Activated T-cell treated with anti-CD3 and anti-CD28 coated beads, Interleukin-2, amount 50 U/mL, for 24 hours (primary cell): ENCODE measurements around the gene CEP72.

Experiments
- DNase-seq: peaks from one replicate; pipeline ENCODE4 v3.0.0-alpha.2; 2020
- H3K27ac Mint-ChIP-seq: 2 replicates; pipeline ENCODE4 v1.8.0; 2020; ENCODE audit warnings: mild to moderate bottlenecking, mixed read lengths
- H3K27me3 Mint-ChIP-seq: 2 replicates; pipeline ENCODE4 v1.8.0; 2020; ENCODE audit warnings: mixed read lengths
- H3K36me3 Mint-ChIP-seq: 2 replicates; pipeline ENCODE4 v1.8.0; 2020; ENCODE audit warnings: low read depth, mixed read lengths
- H3K4me1 Mint-ChIP-seq: 2 replicates; pipeline ENCODE4 v1.8.0; 2020; ENCODE audit warnings: low read depth, mixed read lengths
- H3K4me3 Mint-ChIP-seq: 2 replicates; pipeline ENCODE4 v1.8.0; 2020; ENCODE audit warnings: mild to moderate bottlenecking, moderate library complexity, mixed read lengths
- H3K9me3 Mint-ChIP-seq: 2 replicates; pipeline ENCODE4 v1.8.0; 2020; ENCODE audit warnings: mixed read lengths

CEP72 gene

DNA sequence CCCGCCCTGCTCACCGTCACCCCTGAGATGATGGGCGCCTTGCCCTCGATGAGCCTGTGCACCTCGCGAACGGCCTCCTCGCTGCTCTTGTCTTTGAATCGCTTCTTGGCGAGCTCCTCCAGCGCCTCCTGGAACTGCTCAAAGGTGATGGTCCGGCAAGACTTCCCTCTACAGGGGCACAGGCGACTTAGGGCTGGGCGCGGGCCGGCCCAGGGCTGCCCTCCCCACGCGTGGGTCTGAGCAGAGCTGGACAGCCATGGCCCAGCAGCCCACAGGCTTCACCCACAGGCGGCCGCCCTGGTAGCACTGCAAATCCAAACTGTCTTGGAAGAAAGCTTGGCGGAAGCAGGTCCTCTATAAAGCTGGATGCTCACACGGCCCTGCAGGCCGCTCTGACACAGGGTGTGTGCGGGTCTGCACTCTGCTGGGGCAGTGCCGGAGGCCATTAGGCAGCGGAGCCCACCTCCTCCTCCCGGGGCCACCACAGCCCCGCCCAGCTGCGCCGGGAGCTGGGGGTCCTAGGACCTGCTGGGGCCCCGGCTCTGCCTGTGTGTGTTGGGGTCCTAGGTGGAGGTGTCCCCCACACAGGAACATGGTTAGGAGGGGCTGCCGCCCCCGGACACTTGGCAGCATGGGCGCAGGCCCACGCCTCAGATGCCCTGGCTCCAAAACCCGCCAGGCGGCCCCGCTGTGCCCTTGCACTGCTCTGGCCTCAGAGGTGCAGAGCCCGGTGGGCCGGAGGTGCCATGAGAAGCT is 54.0 kb downstream of the CEP72 start:
- H3K9me3 Mint-ChIP-seq, result no peaks in the 10 kb centered on the region
- no peak overlapping the region for H3K4me3 Mint-ChIP-seq
- H3K4me1 Mint-ChIP-seq, result no peaks in the 10 kb centered on the region
- DNase-seq, result peak; percentile 24
- H3K36me3 Mint-ChIP-seq, result peaks cover 36% of the 10 kb centered on the region
- H3K27ac Mint-ChIP-seq, result no peak overlapping the region
- no peaks in the 10 kb centered on the region for H3K27me3 Mint-ChIP-seq

DNA sequence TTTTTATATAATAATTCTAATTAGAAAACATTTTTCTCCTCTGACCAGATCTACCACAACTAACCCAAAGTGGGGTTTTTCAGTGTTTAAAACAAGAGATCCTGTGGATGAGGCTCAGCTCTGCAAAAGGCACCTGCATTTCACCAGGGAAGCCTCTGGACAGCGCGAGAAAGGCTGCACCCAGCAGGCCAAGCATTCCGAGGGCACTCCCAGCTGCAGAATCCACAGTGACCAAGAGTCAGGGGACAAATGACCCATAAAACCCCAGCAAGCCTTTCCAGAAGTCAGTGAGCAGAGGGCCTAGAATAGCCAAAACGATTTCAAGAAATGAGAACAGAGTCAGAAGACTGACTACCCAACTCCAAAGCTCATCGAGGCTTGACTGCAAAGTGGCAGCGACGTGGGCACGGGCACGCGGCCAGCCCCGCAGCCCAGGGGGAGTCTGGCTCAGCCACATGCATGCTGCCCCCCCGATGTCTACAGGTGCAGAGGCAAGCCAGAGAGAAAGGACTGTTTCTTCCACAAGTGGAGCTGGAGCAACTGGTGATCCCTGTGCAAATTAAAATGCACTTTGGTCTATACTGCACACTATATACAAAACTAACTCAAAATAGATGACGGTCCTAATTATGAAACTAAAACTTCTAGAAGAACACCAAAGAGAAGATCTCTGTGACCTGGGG is 54.8 kb downstream of the CEP72 start:
- no peak overlapping the region for H3K27ac Mint-ChIP-seq
- no peaks in the 10 kb centered on the region for H3K9me3 Mint-ChIP-seq
- peaks cover 30% of the 10 kb centered on the region for H3K36me3 Mint-ChIP-seq
- no peak overlapping the region for H3K4me3 Mint-ChIP-seq
- H3K4me1 Mint-ChIP-seq, result no peaks in the 10 kb centered on the region
- DNase-seq, result peak; percentile 7
- no peaks in the 10 kb centered on the region for H3K27me3 Mint-ChIP-seq

DNA sequence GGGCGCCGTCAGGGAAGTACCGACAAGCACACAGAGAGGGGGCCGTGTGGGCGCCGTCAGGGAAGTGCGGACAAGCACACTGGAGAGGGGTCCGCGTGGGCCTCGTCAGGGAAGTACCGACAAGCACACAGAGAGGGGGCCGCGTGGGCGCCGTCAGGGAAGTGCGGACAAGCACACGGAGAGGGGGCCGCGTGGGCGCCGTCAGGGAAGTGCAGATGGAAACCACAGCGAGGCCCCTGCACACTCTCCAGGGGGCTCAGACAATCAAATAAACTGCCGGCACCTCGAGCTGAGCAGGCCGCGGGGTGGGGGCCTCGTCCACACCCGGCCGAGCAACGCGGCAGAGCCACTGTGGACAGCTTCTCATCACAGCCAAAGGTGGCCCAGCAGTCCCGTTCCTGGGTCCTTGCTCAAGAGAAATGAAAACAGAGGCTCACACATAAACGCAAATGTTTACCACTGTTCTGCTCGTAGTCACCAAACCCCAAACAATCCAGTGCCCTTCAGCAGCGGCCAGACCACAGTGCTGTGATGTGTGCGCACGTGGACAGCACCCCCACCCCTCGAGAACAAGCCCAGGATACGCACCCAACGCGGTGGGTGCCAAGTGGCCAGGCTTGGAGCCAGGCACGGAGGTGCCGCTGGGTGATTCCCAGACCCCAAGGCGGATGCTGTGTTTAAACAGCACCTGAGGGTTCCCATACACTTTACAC is 56.3 kb downstream of the CEP72 start:
- DNase-seq, result no peak
- Mint-ChIP-seq H3K4me3 (no peak overlapping the region), H3K27me3 (peaks cover 5% of the 10 kb centered on the region), H3K27ac (no peak overlapping the region), H3K36me3 (peaks cover 25% of the 10 kb centered on the region), H3K9me3 (no peaks in the 10 kb centered on the region), H3K4me1 (peaks cover 12% of the 10 kb centered on the region)

DNA sequence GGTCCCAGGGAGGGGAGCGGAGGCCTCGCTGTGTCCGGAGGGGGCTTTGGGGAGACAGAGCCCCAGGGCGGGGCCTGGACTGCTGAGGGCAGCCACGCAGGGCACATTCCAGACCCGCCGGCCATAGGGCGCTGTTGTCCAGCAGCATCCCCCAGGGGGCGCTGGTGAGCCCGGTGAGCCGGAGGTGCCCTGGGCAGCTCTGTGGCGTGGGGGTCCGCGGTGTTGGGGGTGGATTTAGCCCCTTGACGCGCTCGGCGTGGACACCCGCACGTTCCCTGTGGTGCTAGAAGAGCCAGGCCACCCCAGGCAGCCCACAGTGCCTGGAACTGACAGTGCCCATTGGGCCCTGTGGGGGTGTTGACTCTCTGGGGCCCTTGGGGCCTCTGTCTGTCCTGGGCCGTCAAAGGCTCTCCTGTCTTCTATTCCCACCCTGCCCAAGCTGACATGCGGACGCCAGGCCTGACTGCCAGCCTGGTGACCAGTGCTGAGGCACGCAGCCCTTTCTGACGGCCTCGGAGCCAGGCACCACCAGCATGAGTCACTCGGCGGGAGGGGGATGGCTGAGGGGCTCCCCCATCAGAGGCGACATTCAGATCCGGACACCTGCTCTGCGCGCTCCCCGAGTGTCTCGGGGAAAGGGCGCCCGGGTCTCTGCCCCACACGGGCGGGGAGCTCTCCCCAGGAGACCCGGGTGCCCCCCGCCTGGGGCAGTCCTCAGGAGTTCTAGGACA is 57.1 kb downstream of the CEP72 start:
- Mint-ChIP-seq H3K27me3 (peaks cover 5% of the 10 kb centered on the region), H3K4me1 (peaks cover 16% of the 10 kb centered on the region), H3K27ac (no peak overlapping the region), H3K4me3 (no peak overlapping the region), H3K9me3 (no peaks in the 10 kb centered on the region), H3K36me3 (peaks cover 18% of the 10 kb centered on the region)
- peak; percentile 68 for DNase-seq

DNA sequence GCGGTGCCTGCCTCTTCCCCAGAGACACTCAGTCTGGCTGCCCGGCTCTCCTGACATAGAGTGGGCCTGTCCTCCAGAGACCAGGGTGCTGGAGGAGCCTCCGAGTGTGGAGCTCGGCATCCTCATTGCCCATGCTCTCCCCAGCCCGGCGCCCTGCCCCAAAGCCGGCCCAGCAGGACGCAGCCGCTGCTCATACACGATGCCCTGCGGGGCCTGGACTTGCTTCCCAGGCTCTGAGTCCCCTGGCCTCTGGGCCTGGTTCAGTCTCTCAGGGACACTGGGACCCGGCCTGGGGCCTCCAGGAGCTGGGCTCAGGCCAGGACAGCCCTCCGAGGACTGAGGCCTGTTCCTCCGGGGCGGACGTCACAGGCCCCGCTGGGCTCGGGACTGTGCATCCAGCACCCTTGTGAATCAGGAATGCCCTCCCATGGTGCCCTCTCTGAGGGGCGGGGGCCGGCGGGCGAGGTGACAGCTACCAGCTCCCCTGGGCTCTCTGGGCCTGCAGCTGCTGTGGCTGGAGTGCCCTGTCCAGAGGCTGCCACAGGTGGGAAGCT is 57.8 kb downstream of the CEP72 start:
- Mint-ChIP-seq H3K4me1 (peaks cover 16% of the 10 kb centered on the region), H3K36me3 (peaks cover 14% of the 10 kb centered on the region), H3K9me3 (no peaks in the 10 kb centered on the region), H3K27me3 (peaks cover 5% of the 10 kb centered on the region), H3K4me3 (no peak overlapping the region), H3K27ac (no peak overlapping the region)
- DNase-seq, result peak; percentile 32

DNA sequence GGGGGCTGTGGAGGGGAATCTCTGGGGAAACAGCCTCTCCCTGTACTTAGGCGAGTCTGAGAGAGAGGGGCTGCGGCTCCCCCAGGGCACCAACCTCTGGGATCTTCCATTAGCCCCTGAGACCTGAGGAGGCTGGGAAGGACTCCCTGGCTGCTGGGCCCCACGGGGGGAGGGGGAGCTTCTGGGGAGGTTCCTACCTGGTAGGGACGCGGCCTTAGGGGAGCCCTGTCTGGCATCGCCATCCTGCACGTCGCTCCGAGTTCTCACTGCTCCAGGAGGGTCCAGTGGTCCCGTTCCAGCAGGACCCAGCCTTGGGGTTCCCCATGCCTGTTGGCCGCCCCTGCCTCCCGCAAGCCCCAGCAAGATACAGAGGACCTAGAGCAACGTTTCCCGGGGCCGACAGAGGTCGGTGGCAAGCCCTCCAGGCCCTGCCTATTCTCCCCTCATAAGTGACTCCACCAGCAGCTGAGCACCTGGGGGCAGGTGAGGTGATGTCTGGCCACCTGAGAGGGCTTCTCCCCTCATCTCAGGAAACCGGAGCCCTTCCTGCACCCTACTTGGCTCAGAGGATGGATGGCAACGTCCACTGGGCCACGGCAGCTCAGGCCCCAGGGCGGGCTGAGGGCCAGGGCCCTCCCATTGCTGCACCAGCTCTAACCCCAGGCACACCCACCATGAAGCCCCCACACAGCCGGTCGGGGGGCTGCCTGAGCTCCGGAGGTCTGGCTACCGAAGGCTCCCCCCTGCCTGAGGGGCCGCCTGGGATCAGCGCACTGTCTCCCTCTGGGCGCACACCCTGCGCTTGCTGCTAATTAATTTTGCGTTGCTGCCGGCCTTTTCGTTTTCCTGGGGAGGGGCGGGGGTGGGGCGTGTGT is 58.5 kb downstream of the CEP72 start:
- Mint-ChIP-seq H3K4me1 (peaks cover 16% of the 10 kb centered on the region), H3K36me3 (peaks cover 12% of the 10 kb centered on the region), H3K27ac (no peak overlapping the region), H3K4me3 (no peak overlapping the region), H3K9me3 (no peaks in the 10 kb centered on the region), H3K27me3 (peaks cover 5% of the 10 kb centered on the region)
- DNase-seq, result peak; percentile 34

DNA sequence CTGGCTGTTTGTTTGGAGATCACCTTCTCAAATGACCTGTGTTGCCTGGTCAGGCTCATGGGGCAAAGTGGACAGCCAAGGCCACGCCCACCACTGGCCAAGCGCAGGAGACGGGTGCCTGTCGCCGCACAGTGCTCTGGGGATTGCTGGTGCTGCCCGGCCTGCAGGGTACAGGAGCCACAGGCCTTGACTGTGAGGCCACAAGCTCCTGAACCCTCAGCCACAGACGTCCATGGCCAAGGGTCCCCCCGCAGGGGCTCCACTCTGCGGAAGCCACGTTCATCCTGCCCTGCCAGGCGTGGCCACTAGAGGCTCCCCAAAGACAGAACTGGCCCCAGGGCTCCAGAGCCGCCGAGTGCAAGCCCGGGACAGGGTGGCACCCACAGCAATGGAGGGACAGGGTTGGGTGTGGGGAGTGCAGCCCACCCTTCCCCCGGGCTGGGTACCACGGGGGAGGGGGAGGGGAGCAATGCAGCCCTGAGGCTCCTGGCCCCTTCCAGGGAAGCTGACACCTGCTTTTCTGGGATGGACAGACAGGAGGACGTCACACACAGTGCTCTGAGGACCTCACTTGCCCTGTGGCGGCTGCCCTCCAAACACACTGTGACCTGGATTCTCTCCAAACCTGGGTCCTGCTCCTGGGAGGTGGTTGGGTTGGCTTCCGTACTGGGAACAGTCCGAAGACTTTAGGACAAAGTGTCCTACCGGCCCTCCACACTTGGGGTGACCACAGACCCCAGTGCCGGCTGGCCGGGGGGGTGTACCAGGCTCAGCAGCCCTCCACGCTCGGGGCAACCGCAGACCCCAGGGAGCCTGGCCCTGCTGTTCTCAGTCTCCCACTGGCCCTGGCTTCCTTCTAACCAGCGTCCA is 59.6 kb downstream of the CEP72 start:
- H3K36me3 Mint-ChIP-seq, result peaks cover 9% of the 10 kb centered on the region
- peaks cover 12% of the 10 kb centered on the region for H3K27me3 Mint-ChIP-seq
- H3K27ac Mint-ChIP-seq, result no peak overlapping the region
- H3K4me3 Mint-ChIP-seq, result no peak overlapping the region
- peak; percentile 81 for DNase-seq
- H3K4me1 Mint-ChIP-seq, result peaks cover 16% of the 10 kb centered on the region
- H3K9me3 Mint-ChIP-seq, result no peaks in the 10 kb centered on the region

DNA sequence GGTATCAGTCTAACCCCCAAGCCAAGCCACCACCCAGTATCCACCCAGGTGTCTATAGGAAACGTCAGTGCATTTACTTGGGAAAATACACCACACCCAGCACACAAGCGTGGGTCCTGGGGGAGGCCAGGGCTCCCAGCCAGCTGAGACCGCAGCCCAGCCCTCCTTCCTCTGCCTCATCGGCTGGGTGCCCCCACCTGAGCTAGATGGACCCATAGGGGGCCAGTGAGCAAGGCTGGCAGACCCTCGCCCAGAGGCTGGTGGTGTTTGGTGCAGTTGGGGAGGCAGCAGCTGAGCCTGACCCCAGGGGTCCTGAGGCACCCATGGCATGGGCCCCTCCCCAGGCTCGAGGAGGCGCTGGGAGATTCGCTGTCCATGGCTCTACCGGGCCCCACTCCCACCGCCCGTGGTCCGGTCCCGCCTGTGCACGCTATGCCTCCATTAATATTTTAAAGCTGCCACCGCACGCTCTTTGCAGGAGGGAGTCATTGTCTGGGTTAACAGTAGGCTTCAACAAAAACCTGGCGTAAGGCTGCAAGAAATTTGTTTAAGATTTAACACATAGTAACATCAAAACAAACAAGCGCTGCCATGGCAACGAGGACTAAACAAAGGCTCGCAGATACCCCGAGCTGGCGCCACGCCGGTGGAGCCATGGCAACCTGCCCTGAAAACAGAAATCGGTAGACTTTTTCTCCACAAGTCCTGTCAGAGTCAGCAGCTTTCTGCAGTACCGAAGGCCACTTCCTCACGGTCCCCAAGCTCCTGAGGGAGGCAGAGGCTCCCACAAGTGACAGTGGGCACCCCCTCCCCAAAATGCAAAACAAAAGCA is 60.4 kb downstream of the CEP72 start:
- peak overlapping the region; percentile 63 for H3K27ac Mint-ChIP-seq

DNA sequence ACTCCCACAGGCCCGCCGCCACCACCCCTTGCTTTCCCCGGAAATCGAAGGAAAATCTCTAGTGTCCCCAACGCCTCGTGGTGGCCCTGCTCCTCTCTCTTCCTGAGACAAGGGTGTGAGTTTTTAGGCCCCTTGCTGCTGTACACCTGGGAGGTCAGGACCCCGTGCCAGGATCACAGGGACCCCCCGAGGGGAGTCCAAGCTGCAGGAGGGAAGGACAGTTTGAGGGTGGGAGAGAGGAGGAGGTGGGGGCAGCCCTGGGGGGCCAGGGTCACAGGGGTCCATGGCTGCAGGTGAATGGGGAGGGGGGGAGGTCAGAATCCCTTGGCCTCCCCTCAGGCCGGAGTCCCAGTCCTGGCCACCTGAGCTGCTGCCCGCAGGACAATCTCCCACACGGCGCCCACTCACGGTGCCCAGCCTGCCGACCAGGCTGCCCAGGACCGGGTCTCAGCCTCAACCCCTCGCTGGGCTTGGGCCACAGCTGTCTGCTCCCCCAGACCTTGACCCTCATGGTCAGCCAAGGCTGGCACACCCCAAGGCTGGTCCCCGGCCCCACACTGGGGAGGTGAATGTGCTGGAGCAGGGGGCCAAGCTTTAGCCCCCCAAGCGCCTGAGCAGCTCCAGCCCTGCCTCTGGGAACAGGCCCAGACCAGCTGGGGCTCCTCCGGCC is 61.2 kb downstream of the CEP72 start:
- H3K4me3 Mint-ChIP-seq, result peak overlapping the region; percentile 51

More for the DNA sequence above, 60.4 kb downstream of the CEP72 start:
- Mint-ChIP-seq H3K27me3 (peaks cover 12% of the 10 kb centered on the region), H3K4me3 (peak overlapping the region; percentile 51), H3K36me3 (peaks cover under 1% of the 10 kb centered on the region), H3K9me3 (no peaks in the 10 kb centered on the region), H3K4me1 (peaks cover 16% of the 10 kb centered on the region)
- peak; percentile 50 for DNase-seq

DNA sequence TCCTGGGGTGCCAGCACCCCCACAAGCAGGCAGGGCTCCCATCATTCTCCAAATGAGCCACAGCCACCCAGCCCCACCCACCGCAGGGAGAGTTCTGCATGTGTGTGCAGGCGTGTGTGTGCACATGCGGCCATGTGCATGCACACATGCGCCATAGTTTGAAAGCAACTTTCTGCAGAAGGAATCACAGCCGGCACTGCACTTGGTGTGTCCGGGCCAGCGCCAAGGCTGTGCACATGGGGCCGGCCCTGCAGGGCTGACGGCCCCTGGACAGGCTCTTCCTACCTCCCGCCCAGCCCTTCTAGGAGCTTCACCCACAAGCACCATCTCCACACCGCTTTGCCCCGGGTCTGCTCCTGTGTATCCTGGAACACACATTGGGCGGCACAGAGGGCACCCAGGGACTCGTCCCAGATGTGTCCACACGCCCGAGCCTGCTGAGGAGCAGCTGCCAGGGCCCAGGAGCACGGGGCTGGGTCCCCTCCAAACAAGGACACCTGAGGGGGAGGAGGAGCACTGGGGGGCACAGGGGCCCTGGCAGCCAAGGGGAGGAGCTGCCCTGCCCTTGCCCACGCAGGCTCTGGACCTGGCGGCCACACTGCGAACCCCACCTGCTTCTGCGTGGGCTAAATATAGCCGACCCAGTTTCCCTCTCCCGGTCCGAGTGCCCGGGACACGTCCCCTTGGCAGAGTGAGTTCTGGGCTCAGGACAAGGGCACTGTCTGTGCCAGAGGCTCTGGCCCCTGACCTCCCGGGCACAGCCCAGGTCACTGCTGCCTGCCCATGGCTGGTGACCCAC is 61.9 kb downstream of the CEP72 start:
- Mint-ChIP-seq H3K4me1 (peaks cover 16% of the 10 kb centered on the region), H3K27ac (no peak overlapping the region), H3K9me3 (no peaks in the 10 kb centered on the region)

More for the DNA sequence above, 61.2 kb downstream of the CEP72 start:
- peaks cover 16% of the 10 kb centered on the region for H3K4me1 Mint-ChIP-seq
- no peaks in the 10 kb centered on the region for H3K9me3 Mint-ChIP-seq
- DNase-seq, result peak; percentile 31
- H3K36me3 Mint-ChIP-seq, result no peaks in the 10 kb centered on the region
- H3K27me3 Mint-ChIP-seq, result peaks cover 12% of the 10 kb centered on the region
- peak overlapping the region; percentile 63 for H3K27ac Mint-ChIP-seq

DNA sequence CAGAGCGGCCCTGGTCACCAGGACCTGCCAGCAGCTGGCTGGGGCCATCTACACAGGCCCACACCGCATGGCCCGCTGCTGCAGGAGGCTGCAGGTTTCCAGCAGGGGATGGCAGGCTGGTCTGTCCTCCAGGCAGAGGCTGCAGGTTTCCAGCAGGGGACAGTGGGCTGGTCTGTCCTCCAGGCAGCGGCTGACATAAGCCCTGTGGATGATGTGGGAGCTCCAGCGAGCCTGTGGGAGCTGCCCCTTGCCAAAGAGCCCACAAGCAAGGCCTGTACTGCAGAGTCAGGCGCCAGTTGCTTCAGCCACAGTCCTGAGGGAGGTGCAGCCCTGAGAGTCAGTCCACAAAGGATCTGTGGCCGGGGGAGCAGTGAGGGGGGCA is 62.5 kb downstream of the CEP72 start:
- Mint-ChIP-seq H3K36me3 (no peaks in the 10 kb centered on the region), H3K4me1 (peaks cover 16% of the 10 kb centered on the region), H3K9me3 (no peaks in the 10 kb centered on the region), H3K27me3 (peaks cover 12% of the 10 kb centered on the region), H3K4me3 (no peak overlapping the region), H3K27ac (no peak overlapping the region)
- peak; percentile 29 for DNase-seq

More for the DNA sequence above, 61.9 kb downstream of the CEP72 start:
- Mint-ChIP-seq H3K27me3 (peaks cover 12% of the 10 kb centered on the region), H3K36me3 (no peaks in the 10 kb centered on the region), H3K4me3 (no peak overlapping the region)
- peak; percentile 31 for DNase-seq
